Smooth muscle cell (in vitro differentiated cells): ENCODE results near the gene ME3. TPM values are rescaled to one million over a fixed set of nuclear protein-coding genes. Genes with fewer than 3 reads are reported as not detected.
"Not testable (repeated sequence)": the region's sequence is repeated elsewhere in the genome, so short reads cannot be mapped to it uniquely, and the experiment has no call there.

Source experiments
- DNase-seq: peaks from one replicate; lab custom pipeline; 2025; ENCODE audit not compliant: unreplicated experiment; lab: John Stamatoyannopoulos, UW
- H2AFZ ChIP-seq: fragments of 200-600 bp; sonication (generic); 2 replicates; pipeline ENCODE4 v1.6.0; 2016; ENCODE audit warnings: antibody characterized with exemption, low read depth, mild to moderate bottlenecking
- H3F3A ChIP-seq: fragments of 200-600 bp; sonication (generic); 2 replicates; pipeline ENCODE4 v1.6.0; 2017; ENCODE audit warnings: antibody characterized with exemption, low read depth
- H3K27ac ChIP-seq: fragments of 200-600 bp; sonication (generic); 2 replicates; pipeline ENCODE4 v1.5.1; 2016; ENCODE audit warnings: low read depth, mild to moderate bottlenecking
- H3K27me3 ChIP-seq: fragments of 200-600 bp; sonication (generic); 2 replicates; pipeline ENCODE4 v1.6.1; 2016; ENCODE audit warnings: low read depth, mild to moderate bottlenecking
- H3K36me3 ChIP-seq: fragments of 200-600 bp; sonication (generic); 2 replicates; pipeline ENCODE4 v1.5.1; 2016; ENCODE audit warnings: low read depth
- H3K4me1 ChIP-seq: fragments of 200-600 bp; sonication (generic); 2 replicates; pipeline ENCODE4 v1.5.1; 2016; ENCODE audit warnings: low read depth
- H3K4me2 ChIP-seq: fragments of 200-600 bp; sonication (generic); 2 replicates; pipeline ENCODE4 v1.6.0; 2016; ENCODE audit warnings: mild to moderate bottlenecking
- H3K4me3 ChIP-seq: fragments of 200-600 bp; sonication (generic); 2 replicates; pipeline ENCODE4 v1.5.1; 2016; ENCODE audit warnings: mild to moderate bottlenecking
- H3K79me2 ChIP-seq: fragments of 200-600 bp; sonication (generic); 2 replicates; pipeline ENCODE4 v1.6.0; 2016; ENCODE audit warnings: low read depth, mild to moderate bottlenecking
- H3K9ac ChIP-seq: fragments of 200-600 bp; sonication (generic); 2 replicates; pipeline ENCODE4 v1.6.0; 2016; ENCODE audit warnings: low read depth
- H3K9me3 ChIP-seq: fragments of 200-600 bp; sonication (generic); replicated peaks from 2 replicates; pipeline ENCODE4 v1.5.1; 2016; ENCODE audit warnings: low read depth
- H4K20me1 ChIP-seq: fragments of 200-600 bp; sonication (generic); 2 replicates; pipeline ENCODE4 v1.6.0; 2016; ENCODE audit warnings: low read depth
- WGBS: methylation state at CpG from one replicate; pipeline ENCODE4 v1.1.7; 2016; ENCODE audit warnings: low lambda C conversion rate; 5-methylcytosine and 5-hydroxymethylcytosine counted together
- polyA plus RNA-seq: library from polyadenylated mRNA; unstranded; fragments of >200 nt; fragmentation: Nextera tagmentation; extraction: Ambion mirVana; gene quantifications from 2 replicates; pipeline ENCODE4 v1.2.1, GENCODE V29; 2016
- total RNA-seq: library from RNA; depleted of rRNA; stranded (reverse); fragments of >200 nt; gene quantifications from 2 replicates; pipeline ENCODE4 v1.2.3, GENCODE V29; 2014
- TF ChIP-seq, protein P1 (sequence below): fragments of 200-600 bp; sonication (generic); IDR thresholded peaks from 2 replicates; pipeline ENCODE4 v1.5.1; 2017; ENCODE audit warnings: borderline replicate concordance, mild to moderate bottlenecking, antibody characterized with exemption; ENCODE audit not compliant: insufficient read depth, poor library complexity, severe bottlenecking

ME3 gene
- total and polyA plus RNA-seq, 2 experiments from 2014 or later = 4.2 to 8.4 TPM

- Histone ChIP-seq H3K9ac (no peak overlapping the region), H3K4me1 (peaks cover 7% of the 10 kb centered on the region), H3K79me2 (no peaks in the 10 kb centered on the region), H3K4me3 (no peak overlapping the region), H3K27me3 (no peaks in the 10 kb centered on the region), H3K9me3 (no peaks in the 10 kb centered on the region), H3K27ac (no peak overlapping the region), H3F3A (peaks cover 6% of the 10 kb centered on the region), H3K36me3 (no peaks in the 10 kb centered on the region), H2AFZ (no peak overlapping the region), H4K20me1 (no peaks in the 10 kb centered on the region), H3K4me2 (no peak overlapping the region)
- TF ChIP-seq, protein P1, sequence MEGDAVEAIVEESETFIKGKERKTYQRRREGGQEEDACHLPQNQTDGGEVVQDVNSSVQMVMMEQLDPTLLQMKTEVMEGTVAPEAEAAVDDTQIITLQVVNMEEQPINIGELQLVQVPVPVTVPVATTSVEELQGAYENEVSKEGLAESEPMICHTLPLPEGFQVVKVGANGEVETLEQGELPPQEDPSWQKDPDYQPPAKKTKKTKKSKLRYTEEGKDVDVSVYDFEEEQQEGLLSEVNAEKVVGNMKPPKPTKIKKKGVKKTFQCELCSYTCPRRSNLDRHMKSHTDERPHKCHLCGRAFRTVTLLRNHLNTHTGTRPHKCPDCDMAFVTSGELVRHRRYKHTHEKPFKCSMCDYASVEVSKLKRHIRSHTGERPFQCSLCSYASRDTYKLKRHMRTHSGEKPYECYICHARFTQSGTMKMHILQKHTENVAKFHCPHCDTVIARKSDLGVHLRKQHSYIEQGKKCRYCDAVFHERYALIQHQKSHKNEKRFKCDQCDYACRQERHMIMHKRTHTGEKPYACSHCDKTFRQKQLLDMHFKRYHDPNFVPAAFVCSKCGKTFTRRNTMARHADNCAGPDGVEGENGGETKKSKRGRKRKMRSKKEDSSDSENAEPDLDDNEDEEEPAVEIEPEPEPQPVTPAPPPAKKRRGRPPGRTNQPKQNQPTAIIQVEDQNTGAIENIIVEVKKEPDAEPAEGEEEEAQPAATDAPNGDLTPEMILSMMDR = no peak
- 7% methylated on average over 2 of the region's 2 CpGs for WGBS
- DNase-seq = no peak
Observed at GRCh38 chr11:86660088-86660487, 12.3 kb downstream of the ME3 start.

DNA sequence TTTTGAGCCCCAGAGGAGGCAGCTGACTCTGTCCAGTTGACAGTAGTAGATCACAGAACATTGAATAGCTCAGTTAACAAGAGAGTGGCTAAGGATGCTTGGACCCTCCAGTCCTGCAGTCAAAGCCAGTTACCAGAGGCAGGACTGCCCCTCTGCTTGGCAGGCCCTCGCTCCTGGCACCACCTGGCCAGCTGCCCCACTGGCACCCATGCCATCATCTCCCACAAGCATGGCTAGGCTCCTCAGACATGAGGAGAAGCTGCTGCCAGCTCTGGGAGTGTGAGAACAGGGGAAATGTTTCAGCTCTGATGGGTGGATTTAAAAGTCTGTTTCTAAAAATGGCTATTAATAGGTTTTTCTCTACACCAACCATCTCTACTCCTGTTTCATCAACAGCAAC lies 13.9 kb downstream of the ME3 start:
- Histone ChIP-seq H3K4me3 (no peak overlapping the region), H3F3A (peaks cover 6% of the 10 kb centered on the region), H3K4me1 (peaks cover 7% of the 10 kb centered on the region), H4K20me1 (no peaks in the 10 kb centered on the region), H3K36me3 (no peaks in the 10 kb centered on the region), H3K9me3 (no peaks in the 10 kb centered on the region), H2AFZ (no peak overlapping the region), H3K27ac (no peak overlapping the region), H3K9ac (no peak overlapping the region), H3K4me2 (no peak overlapping the region), H3K27me3 (no peaks in the 10 kb centered on the region), H3K79me2 (no peaks in the 10 kb centered on the region)
- 89% methylated on average over 1 of the region's 1 CpG for WGBS
- TF ChIP-seq, protein P1 = no peak
- DNase-seq = no peak

- not testable (repeated sequence) for H2AFZ ChIP-seq, H4K20me1 ChIP-seq, H3K79me2 ChIP-seq, H3F3A ChIP-seq, H3K9me3 ChIP-seq, H3K36me3 ChIP-seq, DNase-seq, H3K27me3 ChIP-seq, H3K4me3 ChIP-seq, H3K4me1 ChIP-seq, H3K9ac ChIP-seq
- peak overlapping the region; percentile 47 for H3K27ac ChIP-seq
- WGBS = 37% methylated on average over 3 of the region's 3 CpGs
- peak overlapping the region; percentile 31 for H3K4me2 ChIP-seq
Observed at GRCh38 chr11:86645212-86645611, 27.2 kb downstream of the ME3 start.

DNA sequence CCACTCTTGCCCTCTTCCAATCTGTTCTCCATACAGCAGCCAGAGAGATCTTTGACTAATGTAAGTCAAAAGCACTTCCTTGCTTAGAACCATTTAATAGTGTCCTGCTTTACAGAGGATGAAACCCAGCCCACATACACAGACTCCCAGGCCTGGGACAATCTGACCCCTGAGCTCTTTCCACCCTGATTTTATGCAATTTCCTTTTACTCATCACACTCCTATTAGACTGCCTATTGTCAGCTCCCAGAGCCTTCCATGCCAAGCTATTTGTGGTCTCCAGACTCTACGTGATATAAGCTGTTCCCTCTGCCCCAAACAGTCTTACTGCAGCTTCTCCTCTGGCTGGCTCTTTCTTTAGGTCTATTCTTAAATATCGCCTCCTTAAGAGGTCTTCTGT lies 28.1 kb downstream of the ME3 start:
- Histone ChIP-seq H3K4me1 (no peaks in the 10 kb centered on the region), H3K79me2 (no peaks in the 10 kb centered on the region), H4K20me1 (no peaks in the 10 kb centered on the region), H3K36me3 (no peaks in the 10 kb centered on the region), H3K4me3 (no peak overlapping the region), H3K9ac (no peak overlapping the region), H2AFZ (no peak overlapping the region), H3K27me3 (no peaks in the 10 kb centered on the region), H3K9me3 (no peaks in the 10 kb centered on the region), H3K4me2 (no peak overlapping the region), H3F3A (no peaks in the 10 kb centered on the region), H3K27ac (peak overlapping the region; percentile 47)
- DNase-seq = no peak
- 53% methylated on average over 2 of the region's 2 CpGs for WGBS
- TF ChIP-seq, protein P1 = no peak
